ENCODE results near the gene RAB28.

GRCh38 chr4:13409324-13409723, 74.8 kb downstream of the RAB28 start:
- TF ChIP-seq POLR2AphosphoS5 (IDR thresholded peaks at IDR 0.05; ENCODE audit: low read depth, low read length): no peak
- no peak for TF ChIP-seq CTCF (IDR thresholded peaks at IDR 0.05 in 2 of 3, conservative IDR thresholded peaks at IDR 0.05 in 1 of 3; ENCODE audit: borderline replicate concordance in 1 of 3, insufficient read depth in 1 of 3, low read depth in 2 of 3, low read length in 2 of 3)
- no peak for TF ChIP-seq SP1 (IDR thresholded peaks at IDR 0.05; ENCODE audit: low read depth)
- no peak for TF ChIP-seq MAX (IDR thresholded peaks at IDR 0.05)
- no peak for TF ChIP-seq POLR2A (IDR thresholded peaks at IDR 0.05; ENCODE audit: borderline replicate concordance, extremely low read depth, insufficient read depth, insufficient read length)
- no peak for TF ChIP-seq CEBPB (IDR thresholded peaks at IDR 0.05; ENCODE audit: low read depth)
- TF ChIP-seq CBX3 (IDR thresholded peaks at IDR 0.05; ENCODE audit: low read depth): no peak
- no peak for TF ChIP-seq YY1 (IDR thresholded peaks at IDR 0.05; ENCODE audit: extremely low read depth, insufficient replicate concordance, low read depth, low read length)
- no peak for TF ChIP-seq EZH2phosphoT487 (IDR thresholded peaks at IDR 0.05; ENCODE audit: borderline replicate concordance)
- TF ChIP-seq, protein P1, sequence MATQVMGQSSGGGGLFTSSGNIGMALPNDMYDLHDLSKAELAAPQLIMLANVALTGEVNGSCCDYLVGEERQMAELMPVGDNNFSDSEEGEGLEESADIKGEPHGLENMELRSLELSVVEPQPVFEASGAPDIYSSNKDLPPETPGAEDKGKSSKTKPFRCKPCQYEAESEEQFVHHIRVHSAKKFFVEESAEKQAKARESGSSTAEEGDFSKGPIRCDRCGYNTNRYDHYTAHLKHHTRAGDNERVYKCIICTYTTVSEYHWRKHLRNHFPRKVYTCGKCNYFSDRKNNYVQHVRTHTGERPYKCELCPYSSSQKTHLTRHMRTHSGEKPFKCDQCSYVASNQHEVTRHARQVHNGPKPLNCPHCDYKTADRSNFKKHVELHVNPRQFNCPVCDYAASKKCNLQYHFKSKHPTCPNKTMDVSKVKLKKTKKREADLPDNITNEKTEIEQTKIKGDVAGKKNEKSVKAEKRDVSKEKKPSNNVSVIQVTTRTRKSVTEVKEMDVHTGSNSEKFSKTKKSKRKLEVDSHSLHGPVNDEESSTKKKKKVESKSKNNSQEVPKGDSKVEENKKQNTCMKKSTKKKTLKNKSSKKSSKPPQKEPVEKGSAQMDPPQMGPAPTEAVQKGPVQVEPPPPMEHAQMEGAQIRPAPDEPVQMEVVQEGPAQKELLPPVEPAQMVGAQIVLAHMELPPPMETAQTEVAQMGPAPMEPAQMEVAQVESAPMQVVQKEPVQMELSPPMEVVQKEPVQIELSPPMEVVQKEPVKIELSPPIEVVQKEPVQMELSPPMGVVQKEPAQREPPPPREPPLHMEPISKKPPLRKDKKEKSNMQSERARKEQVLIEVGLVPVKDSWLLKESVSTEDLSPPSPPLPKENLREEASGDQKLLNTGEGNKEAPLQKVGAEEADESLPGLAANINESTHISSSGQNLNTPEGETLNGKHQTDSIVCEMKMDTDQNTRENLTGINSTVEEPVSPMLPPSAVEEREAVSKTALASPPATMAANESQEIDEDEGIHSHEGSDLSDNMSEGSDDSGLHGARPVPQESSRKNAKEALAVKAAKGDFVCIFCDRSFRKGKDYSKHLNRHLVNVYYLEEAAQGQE (IDR thresholded peaks at IDR 0.05; ENCODE audit: low read depth): no peak
- TF ChIP-seq TCF7L2 (IDR thresholded peaks at IDR 0.05; ENCODE audit: borderline replicate concordance, extremely low read depth, insufficient read depth, insufficient read length): no peak
- no peak for TF ChIP-seq ZNF274 (IDR thresholded peaks at IDR 0.05; ENCODE audit: low read depth, low read length)
- no peak for TF ChIP-seq ELF1 (IDR thresholded peaks at IDR 0.05; ENCODE audit: borderline replicate concordance, low read depth)
- no peak for TF ChIP-seq EZH2 (IDR thresholded peaks at IDR 0.05)

Data from HCT116 (cell line).